ENCODE measurements around the gene SLC9A9.

The SLC9A9 gene

DNA sequence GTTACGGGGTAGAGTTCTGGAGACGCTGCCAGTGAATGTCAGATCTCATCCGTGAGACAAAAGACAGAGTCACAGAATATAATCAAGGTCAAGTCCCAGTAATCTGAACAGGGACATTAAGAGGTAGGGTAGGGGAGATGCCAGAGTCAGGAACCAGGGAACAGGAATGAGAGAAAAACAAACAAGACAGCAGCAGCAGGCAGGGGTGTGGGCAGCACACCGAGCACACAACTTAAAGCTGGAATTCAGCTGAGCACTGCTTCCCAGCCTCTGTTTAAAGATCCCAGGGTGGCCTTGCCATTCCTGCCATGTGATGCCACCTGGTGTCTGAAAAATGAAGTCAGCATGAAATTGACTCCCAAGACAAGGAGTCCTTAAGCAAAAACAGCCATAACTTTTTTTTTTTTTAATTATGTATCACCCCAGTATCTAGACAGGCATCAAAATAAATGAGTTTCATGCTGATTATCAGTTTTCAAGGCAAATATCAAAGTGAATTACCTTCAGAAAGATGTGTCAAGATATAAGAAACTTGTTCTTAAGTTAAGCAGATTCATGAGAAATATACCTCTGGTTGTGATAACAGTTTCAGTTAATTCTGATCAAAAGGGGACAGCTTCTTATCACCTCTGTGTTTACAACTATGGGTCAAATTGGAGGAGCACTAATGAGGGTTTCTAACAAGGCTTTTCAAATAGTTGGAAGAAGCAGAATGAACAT lies 203.7 kb downstream of the SLC9A9 start:
- peak; percentile 89 for DNase-seq (ENCODE audit: low spot score)

GRCh38 chr3:143643905-143644304 lies 204.4 kb downstream of the SLC9A9 start:
- DNase-seq (ENCODE audit: low spot score) = no peak

DNA sequence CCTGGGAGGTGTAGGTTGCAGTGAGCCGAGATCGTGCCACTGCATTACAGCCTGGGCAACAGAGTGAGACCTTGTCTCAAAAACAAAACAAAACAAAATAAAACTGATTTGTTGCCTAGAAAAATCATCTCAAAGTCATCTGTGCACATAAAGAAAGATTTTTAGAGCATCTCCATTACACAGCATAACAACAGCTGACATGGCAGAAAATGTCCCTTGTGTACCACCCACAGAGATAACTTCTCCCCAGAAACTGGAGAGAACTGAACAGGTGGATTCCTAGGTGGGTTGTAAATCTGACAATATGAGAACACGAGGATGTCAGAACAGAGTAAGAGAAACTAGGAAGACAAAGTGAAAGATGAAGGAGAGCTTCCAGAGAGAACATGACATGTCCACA lies 207.5 kb downstream of the SLC9A9 start:
- DNase-seq (ENCODE audit: low spot score) = no peak

DNA sequence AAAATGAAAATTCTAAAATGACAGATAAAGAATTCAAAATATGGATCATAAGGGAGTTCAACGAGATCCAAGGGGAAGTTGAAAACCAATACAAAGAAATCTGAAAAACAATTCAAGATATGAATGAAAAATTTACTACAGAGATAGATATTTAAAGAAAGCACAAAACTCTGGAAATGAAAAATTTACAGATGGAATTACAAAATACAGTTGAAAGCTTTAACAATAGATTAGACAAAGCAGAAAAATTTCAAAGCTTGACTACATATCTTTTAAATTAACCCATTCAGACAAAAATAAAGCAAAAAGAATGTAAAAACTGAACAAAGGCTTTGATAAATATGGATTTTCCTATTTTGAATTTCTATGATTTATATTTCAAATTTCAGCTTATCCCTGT lies 211.1 kb downstream of the SLC9A9 start:
- no peak for DNase-seq (ENCODE audit: low spot score)

DNA sequence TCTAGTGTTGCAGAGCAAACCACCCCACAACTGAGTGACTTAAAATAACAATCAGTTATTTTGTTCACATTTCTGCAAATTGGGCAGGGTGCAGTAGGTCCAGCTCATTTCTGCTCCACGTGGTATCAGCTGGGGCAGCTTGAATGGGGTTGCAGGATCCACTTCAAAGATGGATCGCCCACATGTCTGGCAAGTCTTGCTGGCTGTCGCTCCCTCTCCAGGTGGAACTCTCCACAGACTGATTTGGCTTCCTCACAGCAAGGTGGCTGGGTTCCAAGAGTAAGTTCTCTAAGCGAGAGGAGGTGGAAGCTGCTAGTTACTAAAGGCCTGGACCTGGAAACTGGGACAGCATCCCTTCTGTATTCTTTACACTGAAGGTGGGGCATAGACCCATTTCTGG lies 213.3 kb downstream of the SLC9A9 start:
- DNase-seq (ENCODE audit: low spot score) = no peak

- DNase-seq (ENCODE audit: low spot score) = no peak
Measured at GRCh38 chr3:143634427-143634826, 213.8 kb downstream of the SLC9A9 start.

GRCh38 chr3:143633816-143634215 lies 214.5 kb downstream of the SLC9A9 start:
- no peak for DNase-seq (ENCODE audit: low spot score)

DNA sequence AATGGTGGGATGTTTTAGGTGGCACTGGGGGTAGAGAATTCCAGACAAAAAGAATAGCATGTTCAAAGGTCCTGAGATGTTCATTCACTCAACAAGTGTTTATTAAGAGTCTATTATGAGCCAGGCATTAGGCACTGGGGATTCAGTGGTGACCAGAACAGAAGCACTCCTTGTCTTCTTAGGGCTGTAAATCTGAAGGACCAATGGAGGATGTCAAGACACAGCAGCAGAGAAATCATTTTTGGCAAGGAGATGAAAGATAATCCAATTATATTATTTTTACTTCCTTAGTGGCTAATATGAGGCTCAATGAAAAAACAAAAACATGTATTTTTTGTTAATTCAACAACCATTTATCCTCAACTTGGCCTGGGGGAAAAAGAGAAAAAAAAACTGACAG lies 218.5 kb downstream of the SLC9A9 start:
- DNase-seq (ENCODE audit: low spot score) = peak; percentile 55

- DNase-seq (ENCODE audit: low spot score) = no peak
Measured at GRCh38 chr3:143628971-143629370, 219.3 kb downstream of the SLC9A9 start.

GRCh38 chr3:143627336-143627735 lies 220.9 kb downstream of the SLC9A9 start:
- DNase-seq (ENCODE audit: low spot score) = no peak

- DNase-seq (ENCODE audit: low spot score) = no peak
Measured at GRCh38 chr3:143619231-143619630, 229.0 kb downstream of the SLC9A9 start.

DNA sequence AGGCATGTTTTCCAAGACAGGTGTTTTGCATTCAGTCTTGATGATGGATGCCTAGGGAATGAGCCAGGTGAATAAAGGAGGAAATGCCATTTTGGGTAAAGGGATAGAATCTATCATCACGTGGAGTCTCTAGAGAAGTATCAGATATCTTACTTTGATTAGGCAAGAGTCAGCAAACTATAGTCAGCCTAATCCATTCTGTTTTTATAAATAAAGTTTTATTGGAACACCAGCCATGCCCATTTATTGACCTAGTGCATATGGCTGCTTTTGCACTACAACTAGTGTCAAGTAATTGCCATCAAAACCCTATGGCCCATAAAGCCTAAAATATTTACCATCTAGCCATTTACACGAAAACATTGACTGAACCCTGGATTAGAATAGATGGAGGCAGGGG lies 231.2 kb downstream of the SLC9A9 start:
- DNase-seq (ENCODE audit: low spot score) = no peak

- no peak for DNase-seq (ENCODE audit: low spot score)
Measured at GRCh38 chr3:143613226-143613625, 235.0 kb downstream of the SLC9A9 start.

DNA sequence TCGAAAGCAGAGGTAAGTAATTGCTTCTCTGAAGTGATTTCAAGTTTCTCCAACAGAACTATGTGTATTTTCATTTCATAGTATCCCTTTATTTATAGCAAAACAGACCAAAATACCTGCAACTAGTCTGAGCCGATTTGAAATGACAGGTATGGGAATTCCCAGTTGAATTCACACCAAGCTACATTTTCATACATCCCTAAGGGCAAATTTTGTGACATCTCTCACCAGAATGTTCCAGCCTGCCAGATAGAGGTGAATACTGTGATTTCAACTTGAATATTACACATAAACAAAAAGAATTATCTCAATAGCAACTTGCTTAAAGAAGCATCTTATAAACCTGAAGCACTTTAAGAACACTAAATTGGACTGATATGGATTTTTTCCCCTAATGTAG lies 235.7 kb downstream of the SLC9A9 start:
- DNase-seq (ENCODE audit: low spot score) = no peak

- no peak for DNase-seq (ENCODE audit: low spot score)
Measured at GRCh38 chr3:143608966-143609365, 239.3 kb downstream of the SLC9A9 start.

GRCh38 chr3:143605233-143605950 lies 242.9 kb downstream of the SLC9A9 start:
- DNase-seq (ENCODE audit: low spot score) = no peak

- no peak for DNase-seq (ENCODE audit: low spot score)
Measured at GRCh38 chr3:143604402-143605185, 243.7 kb downstream of the SLC9A9 start.

- DNase-seq (ENCODE audit: low spot score) = no peak
Measured at GRCh38 chr3:143603774-143604173, 244.5 kb downstream of the SLC9A9 start.

DNA sequence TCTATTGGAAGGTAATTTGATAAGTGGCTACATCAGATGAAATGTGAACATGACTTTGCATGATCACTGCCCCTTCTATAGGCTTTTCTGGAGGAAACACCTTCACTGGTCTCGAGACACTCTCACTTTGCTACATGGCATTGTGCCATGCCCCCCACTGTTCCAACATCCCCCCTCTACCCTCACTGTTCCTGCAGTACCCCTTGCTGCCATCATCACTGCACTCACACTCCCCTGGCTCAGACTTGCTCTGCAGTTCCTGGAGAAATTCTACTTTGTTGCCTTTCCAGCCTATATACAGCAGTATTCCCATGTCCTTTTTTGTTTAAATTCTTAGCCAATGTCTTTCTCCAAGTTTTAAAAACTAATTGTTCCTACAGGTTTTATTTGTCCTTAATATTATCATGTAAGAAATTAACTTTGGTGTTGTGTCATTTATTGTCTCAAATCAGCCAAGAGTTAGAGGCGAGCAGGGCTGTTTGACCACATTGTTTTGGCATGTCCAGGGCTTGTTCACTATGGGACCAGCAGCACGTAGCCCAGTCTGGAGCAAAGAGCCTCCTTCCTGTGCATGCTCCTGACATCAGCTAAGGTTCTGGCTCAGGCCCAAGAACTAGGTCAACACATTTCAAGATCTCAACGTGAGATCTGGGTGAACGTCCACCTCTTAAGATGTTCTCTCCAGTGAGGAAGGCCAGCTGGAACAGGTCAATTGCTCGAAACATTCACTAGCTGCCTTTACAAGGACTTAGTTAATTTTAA lies 246.4 kb downstream of the SLC9A9 start:
- DNase-seq (ENCODE audit: low spot score) = no peak

DNA sequence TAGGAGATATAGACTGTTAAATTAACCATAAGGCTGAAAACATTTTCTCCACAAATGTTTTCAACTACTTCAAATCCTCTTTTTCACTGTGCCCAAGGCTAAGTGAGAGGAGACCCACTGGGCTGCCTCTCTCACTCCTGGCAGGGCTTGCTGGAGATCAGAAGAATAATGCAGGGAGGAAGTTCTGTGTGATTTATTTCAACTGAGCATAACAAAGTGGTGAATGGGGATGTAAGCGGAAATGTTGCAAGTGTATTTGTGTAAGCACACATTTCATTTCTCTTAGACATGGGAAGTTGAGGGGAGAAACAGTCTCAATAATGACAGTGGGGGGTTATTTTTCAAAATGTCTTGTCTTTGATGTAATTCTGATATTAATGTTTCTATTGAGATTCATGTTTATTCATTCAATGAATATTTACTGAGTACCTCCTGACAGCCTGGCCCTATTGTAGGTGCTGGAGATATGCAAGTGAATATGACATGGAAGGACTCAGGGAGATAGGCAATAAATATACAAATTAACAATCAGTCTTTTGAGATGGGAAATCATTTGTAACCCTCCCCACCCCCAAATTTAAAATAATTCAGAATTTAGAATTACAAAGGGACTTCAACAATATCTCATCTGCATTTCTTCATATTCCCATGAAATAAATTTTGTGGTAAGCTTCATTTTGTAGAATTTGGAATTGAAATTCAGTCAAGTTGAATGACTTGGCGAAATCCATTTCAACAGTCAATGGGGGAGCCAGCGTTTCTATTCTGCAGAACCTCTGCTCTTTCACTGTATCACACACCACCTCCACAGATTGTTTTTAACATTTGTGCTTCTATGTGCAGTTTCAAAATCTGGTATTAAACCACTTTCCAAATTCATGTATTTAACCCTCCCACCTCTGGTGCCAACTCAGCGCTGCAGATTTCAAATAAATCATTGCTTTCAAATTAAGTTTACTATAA lies 247.2 kb downstream of the SLC9A9 start:
- DNase-seq (ENCODE audit: low spot score) = no peak
